Calu3 (cell line): ENCODE data around the gene ADCY7. TPM values are rescaled to one million over a fixed set of nuclear protein-coding genes. Genes with fewer than 3 reads are reported as not detected.

Experiments
- Bru-seq: library from RNA; stranded (reverse); fragments of 400-500 nt; gene quantifications from one replicate; lab custom pipeline; 2021; lab: Mats Ljungman, UMichigan
- BruChase-seq, 2 experiments: library from RNA; stranded (reverse); fragments of 400-500 nt; gene quantifications; one replicate each; lab custom pipeline; 2021; lab: Mats Ljungman, UMichigan
- BruUV-seq: library from RNA; stranded (reverse); fragments of 400-500 nt; replicated peaks from 2 replicates; lab custom pipeline; 2021; lab: Mats Ljungman, UMichigan
- CTCF ChIA-PET: fragments of 300-600 bp; sonication (Branson Sonifier 250); formaldehyde crosslinking; loops from one replicate; lab custom pipeline; 2022; ENCODE audit warnings: antibody characterized with exemption; lab: Charles Lee
- DNase-seq: peaks from one replicate; pipeline ENCODE4 v3.0.0; 2022
- H3K27ac Mint-ChIP-seq: one replicate; pipeline ENCODE4 v1.8.0; 2022; ENCODE audit warnings: mixed read lengths; ENCODE audit not compliant: unreplicated experiment
- H3K27me3 Mint-ChIP-seq: one replicate; pipeline ENCODE4 v1.8.0; 2022; ENCODE audit warnings: mixed read lengths; ENCODE audit not compliant: unreplicated experiment
- H3K36me3 Mint-ChIP-seq: one replicate; pipeline ENCODE4 v1.8.0; 2022; ENCODE audit warnings: mild to moderate bottlenecking, moderate library complexity, mixed read lengths; ENCODE audit not compliant: insufficient read depth, unreplicated experiment
- H3K4me1 Mint-ChIP-seq: one replicate; pipeline ENCODE4 v1.8.0; 2022; ENCODE audit warnings: mild to moderate bottlenecking, low read depth, mixed read lengths; ENCODE audit not compliant: unreplicated experiment
- H3K4me3 Mint-ChIP-seq: one replicate; pipeline ENCODE4 v1.8.0; 2022; ENCODE audit warnings: mild to moderate bottlenecking, low read depth, moderate library complexity, mixed read lengths; ENCODE audit not compliant: unreplicated experiment
- H3K9me3 Mint-ChIP-seq: one replicate; pipeline ENCODE4 v1.8.0; 2022; ENCODE audit warnings: low read depth, mixed read lengths; ENCODE audit not compliant: unreplicated experiment
- CTCF ChIP-seq: fragments of 200-600 bp; IDR thresholded peaks from one replicate; pipeline ENCODE4 v1.8.0; 2022; ENCODE audit warnings: antibody characterized with exemption; ENCODE audit not compliant: unreplicated experiment
- intact Hi-C: fragments of 100-400 bp; cut with micrococcal nuclease; formaldehyde crosslinking; loops from one replicate; pipeline ENCODE4 v1.10.0; 2022; ENCODE audit not compliant: unreplicated experiment
- long read RNA-seq: library from polyadenylated mRNA; stranded (forward); transcript quantifications from one replicate; pipeline ENCODE4 v2.0.0, GENCODE V29; 2022
- total RNA-seq: library from RNA; stranded (reverse); gene quantifications from 2 replicates; pipeline ENCODE4 v1.2.3, GENCODE V29; 2022

The ADCY7 gene
- total RNA-seq (67.7 and 71.4 TPM in 2 replicates), Bru-seq, nascent RNA (percentile 61 among the genes with signal in this experiment), BruChase-seq, experiment 1, labeled RNA remaining after a 6-hour chase (percentile 81 among the genes with signal in this experiment), BruChase-seq, experiment 2, labeled RNA remaining after a 2-hour chase (percentile 78 among the genes with signal in this experiment)
- long read RNA-seq, full-length matches to known transcripts = 3 of 33 reads
- long read RNA-seq, partial matches to known transcripts = 16 of 33 reads
- long read RNA-seq, other reads (novel, unspliced or antisense) = 14 of 33 reads

- H3K4me1 Mint-ChIP-seq = peaks cover 42% of the 10 kb centered on the region
- CTCF ChIA-PET = interaction anchor here (0.9 kb wide), 1 partner anchor 241 kb away, joined by 3 read pairs; the partner anchor contains the start of gene CNEP1R1
- H3K36me3 Mint-ChIP-seq = peaks cover 9% of the 10 kb centered on the region
- peak within 1 kb of the TSS; percentile 68 for H3K4me3 Mint-ChIP-seq
- no peaks in the 10 kb centered on the region for H3K27me3 Mint-ChIP-seq
- no peaks in the 10 kb centered on the region for H3K9me3 Mint-ChIP-seq
- peak within 1 kb of the TSS; percentile 32 for H3K27ac Mint-ChIP-seq
- no TSS peak for BruUV-seq
- no peak for TF ChIP-seq CTCF
- DNase-seq = peak; percentile 86
- intact Hi-C loops = no loop called here
These were observed at the start of gene ADCY7 for GRCh38 chr16:50266337-50267091. TSS of gene ADCY7 (plus strand) at chr16:50266551. CDS start at chr16:50288180, 21,629 bp downstream.

GRCh38 chr16:50219402-50219975 is 46.9 kb upstream of the ADCY7 start:
- Mint-ChIP-seq H3K36me3 (peaks cover 15% of the 10 kb centered on the region), H3K9me3 (no peaks in the 10 kb centered on the region), H3K4me1 (no peaks in the 10 kb centered on the region), H3K4me3 (no peak overlapping the region), H3K27me3 (no peaks in the 10 kb centered on the region), H3K27ac (no peak overlapping the region)
- CTCF ChIA-PET = no interaction called here
- no peak for TF ChIP-seq CTCF
- intact Hi-C loops = loop anchor here (10.0 kb wide), 1 partner anchor 95 kb away; no protein-coding TSS in a partner anchor
- BruUV-seq = no TSS peak
- DNase-seq = no peak

- BruUV-seq = no TSS peak
- intact Hi-C loops = no loop called here
- no peak for TF ChIP-seq CTCF
- no peak overlapping the region for H3K27ac Mint-ChIP-seq
- DNase-seq = no peak
- CTCF ChIA-PET = no interaction called here
- peaks cover 27% of the 10 kb centered on the region for H3K36me3 Mint-ChIP-seq
- no peaks in the 10 kb centered on the region for H3K4me1 Mint-ChIP-seq
- H3K4me3 Mint-ChIP-seq = no peak overlapping the region
- H3K9me3 Mint-ChIP-seq = no peaks in the 10 kb centered on the region
- H3K27me3 Mint-ChIP-seq = no peaks in the 10 kb centered on the region
These were observed 42.1 kb upstream of the ADCY7 start for GRCh38 chr16:50224286-50224685.

- no TSS peak for BruUV-seq
- intact Hi-C loops = no loop called here
- H3K27me3 Mint-ChIP-seq = no peaks in the 10 kb centered on the region
- CTCF ChIA-PET = no interaction called here
- no peak for DNase-seq
- no peaks in the 10 kb centered on the region for H3K4me1 Mint-ChIP-seq
- peak overlapping the region; percentile 39 for H3K27ac Mint-ChIP-seq
- no peak for TF ChIP-seq CTCF
- H3K36me3 Mint-ChIP-seq = peaks cover 37% of the 10 kb centered on the region
- H3K4me3 Mint-ChIP-seq = no peak overlapping the region
- H3K9me3 Mint-ChIP-seq = no peaks in the 10 kb centered on the region
These were observed 39.2 kb upstream of the ADCY7 start for GRCh38 chr16:50227120-50227519.
